Fibroblast of villous mesenchyme (primary cell): ENCODE results near the gene RAB18. TPM values are rescaled to one million over a fixed set of nuclear protein-coding genes. Genes with fewer than 3 reads are reported as not detected.
A peak's percentile ranks its signal among the peaks of the same experiment; 100 is the strongest.

Source experiments
- DNase-seq: peaks from one replicate; pipeline ENCODE4 v3.0.0-alpha.2; 2010; ENCODE audit warnings: low read depth
- H3K4me3 ChIP-seq: 2 replicates; pipeline ENCODE4 v1.5.1; 2011; ENCODE audit warnings: low read depth, mild to moderate bottlenecking, low read length
- total RNA-seq: library from RNA; depleted of rRNA; stranded (reverse); fragments of >200 nt; gene quantifications from 2 replicates; pipeline ENCODE4 v1.2.3, GENCODE V29; 2012
- TF ChIP-seq, protein P1 (sequence below): IDR thresholded peaks from 2 replicates; pipeline ENCODE4 v1.5.1; 2012; ENCODE audit warnings: low read depth, mild to moderate bottlenecking, low read length; ENCODE audit not compliant: insufficient read depth

RAB18 gene
- total RNA-seq, 1 donor: 61.7 TPM

- TF ChIP-seq, protein P1, sequence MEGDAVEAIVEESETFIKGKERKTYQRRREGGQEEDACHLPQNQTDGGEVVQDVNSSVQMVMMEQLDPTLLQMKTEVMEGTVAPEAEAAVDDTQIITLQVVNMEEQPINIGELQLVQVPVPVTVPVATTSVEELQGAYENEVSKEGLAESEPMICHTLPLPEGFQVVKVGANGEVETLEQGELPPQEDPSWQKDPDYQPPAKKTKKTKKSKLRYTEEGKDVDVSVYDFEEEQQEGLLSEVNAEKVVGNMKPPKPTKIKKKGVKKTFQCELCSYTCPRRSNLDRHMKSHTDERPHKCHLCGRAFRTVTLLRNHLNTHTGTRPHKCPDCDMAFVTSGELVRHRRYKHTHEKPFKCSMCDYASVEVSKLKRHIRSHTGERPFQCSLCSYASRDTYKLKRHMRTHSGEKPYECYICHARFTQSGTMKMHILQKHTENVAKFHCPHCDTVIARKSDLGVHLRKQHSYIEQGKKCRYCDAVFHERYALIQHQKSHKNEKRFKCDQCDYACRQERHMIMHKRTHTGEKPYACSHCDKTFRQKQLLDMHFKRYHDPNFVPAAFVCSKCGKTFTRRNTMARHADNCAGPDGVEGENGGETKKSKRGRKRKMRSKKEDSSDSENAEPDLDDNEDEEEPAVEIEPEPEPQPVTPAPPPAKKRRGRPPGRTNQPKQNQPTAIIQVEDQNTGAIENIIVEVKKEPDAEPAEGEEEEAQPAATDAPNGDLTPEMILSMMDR: no peak
- DNase-seq: no peak
Observed at GRCh38 chr10:27541796-27542729, 38.0 kb downstream of the RAB18 start.

DNA sequence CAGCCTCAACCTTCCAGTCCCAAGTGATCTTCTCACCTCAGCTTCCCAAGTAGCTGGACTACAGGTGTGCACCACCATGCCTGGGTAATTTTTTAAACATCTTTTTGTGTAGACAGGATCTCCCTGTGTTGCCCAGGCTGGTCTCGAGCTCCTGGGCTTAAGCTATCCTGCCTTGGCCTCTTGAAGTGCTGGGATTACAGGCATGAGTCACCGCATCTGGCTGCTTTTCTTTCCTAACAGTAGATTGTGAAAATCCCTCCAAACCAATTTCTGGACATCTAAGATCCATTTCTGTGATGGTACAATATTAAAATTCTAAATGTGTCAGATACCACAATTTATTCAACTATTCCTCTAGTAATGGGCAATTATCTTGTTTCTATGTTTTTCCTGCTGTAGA, 38.7 kb downstream of the RAB18 start:
- H3K4me3 ChIP-seq: no peak overlapping the region
- TF ChIP-seq, protein P1: no peak
- peak; percentile 66 for DNase-seq

More at GRCh38 chr10:27541796-27542729, 38.0 kb downstream of the RAB18 start:
- H3K4me3 ChIP-seq: no peak overlapping the region

- H3K4me3 ChIP-seq: no peak overlapping the region
- TF ChIP-seq, protein P1: no peak
- peak; percentile 22 for DNase-seq
Observed at GRCh38 chr10:27547047-27547446, 42.9 kb downstream of the RAB18 start.

GRCh38 chr10:27547482-27547881, 43.4 kb downstream of the RAB18 start:
- H3K4me3 ChIP-seq: no peak overlapping the region
- TF ChIP-seq, protein P1: no peak
- no peak for DNase-seq

DNA sequence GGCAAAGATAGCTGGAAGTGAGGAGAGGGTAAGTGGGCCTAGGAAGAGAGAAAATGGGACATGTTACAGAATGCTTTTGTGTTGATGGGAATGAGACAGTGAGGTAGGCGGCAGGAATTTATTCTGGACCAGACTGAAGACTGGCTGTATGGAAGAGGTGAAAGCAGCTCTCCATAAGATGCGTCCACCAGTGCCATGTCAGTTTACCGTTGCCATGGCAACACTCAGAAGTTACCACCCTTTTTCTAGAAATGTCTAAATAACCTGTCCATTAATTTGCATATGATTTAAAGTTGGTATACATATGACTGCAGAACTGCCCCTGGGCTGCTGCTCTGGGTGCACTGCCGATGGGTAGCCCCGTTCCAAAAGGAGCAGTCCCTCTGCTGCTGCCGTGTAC, 46.7 kb downstream of the RAB18 start:
- TF ChIP-seq, protein P1: no peak
- H3K4me3 ChIP-seq: no peak overlapping the region
- no peak for DNase-seq

- TF ChIP-seq, protein P1: peak; percentile 76
- DNase-seq: peak; percentile 66
- no peak overlapping the region for H3K4me3 ChIP-seq
Observed at GRCh38 chr10:27558612-27559020, 54.5 kb downstream of the RAB18 start.

GRCh38 chr10:27561334-27561733, 57.2 kb downstream of the RAB18 start:
- H3K4me3 ChIP-seq: no peak overlapping the region
- no peak for DNase-seq
- TF ChIP-seq, protein P1: no peak
